Activated CD8-positive, alpha-beta memory T cell treated with anti-CD3 and anti-CD28 coated beads for 1 hour (primary cell): ENCODE measurements around the gene PRR15L.
"Not testable (repeated sequence)": the region's sequence is repeated elsewhere in the genome, so short reads cannot be mapped to it uniquely, and the experiment has no call there.

Experiments used
- DNase-seq, 2 donors: peaks; one replicate each; pipeline ENCODE4 v3.0.0-alpha.2; 2020; ENCODE audit warnings: low read depth in 1 of 2; ENCODE audit errors: extremely low read depth in 1 of 2

The PRR15L gene

DNA sequence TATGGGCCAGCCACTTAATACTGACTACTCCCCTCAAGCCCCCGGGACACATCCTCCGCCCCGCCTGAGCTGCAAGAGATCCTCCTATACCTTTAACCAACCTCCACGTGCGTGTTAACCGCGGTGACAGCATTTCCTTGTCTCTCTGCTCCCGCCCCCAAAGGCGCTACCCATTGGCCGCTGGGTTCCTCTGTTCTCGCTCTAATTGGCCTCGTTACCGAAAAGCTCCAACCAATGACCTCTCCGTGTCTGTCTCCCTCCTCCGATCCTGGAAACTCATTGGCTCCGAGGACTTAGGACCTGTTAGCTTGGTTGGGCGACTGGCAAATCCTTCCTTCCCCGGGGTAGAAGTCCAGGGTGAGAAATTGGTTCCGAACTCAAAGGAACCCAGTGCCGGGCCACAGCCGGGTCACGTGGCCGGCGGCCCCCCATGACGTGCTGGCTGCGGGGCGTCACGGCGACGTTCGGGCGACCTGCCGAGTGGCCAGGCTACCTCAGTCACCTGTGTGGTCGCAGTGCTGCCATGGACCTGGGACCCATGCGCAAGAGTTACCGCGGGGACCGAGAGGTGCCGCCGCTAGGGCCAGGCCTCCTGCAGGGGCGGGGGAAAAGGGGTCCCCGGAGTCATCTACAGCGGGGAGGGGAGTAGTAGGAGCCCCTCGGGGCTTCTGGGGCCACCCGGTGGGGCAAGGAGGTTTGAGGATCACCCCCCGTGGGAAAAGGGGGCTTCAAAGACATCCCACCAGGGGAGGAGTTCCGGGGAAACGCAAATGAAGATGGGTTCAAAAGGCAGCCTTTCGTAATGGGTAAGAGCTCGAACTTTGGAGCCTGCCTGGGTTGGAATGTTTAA lies 16.2 kb downstream of the PRR15L start, which contains the start of gene PNPO:
Gene PNPO, plus strand, starts transcription at position 326 of the 850 bp plus-strand sequence. Its CDS starts 105 bp downstream, at position 431.
- DNase-seq = peak; percentile 80 to 85

DNA sequence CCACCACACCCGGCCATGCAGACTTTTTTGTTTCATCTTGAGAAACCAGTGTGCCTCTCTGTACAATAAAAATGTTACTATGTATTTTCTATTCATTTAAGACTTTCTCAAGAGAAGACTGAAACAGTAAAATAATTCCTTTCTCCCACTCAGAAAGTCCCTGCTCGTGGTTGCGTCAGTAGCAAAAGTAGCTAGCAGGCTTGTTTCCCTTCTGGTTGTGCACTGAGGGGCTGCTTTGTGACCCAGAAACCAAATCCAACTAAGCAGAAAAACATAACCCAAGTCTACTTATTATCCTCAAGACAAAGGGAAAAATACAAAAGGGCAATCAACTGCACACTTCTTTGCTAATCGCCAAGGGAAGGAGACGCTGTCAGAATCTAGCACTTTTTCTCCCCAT lies 19.7 kb downstream of the PRR15L start:
- DNase-seq = no peak

DNA sequence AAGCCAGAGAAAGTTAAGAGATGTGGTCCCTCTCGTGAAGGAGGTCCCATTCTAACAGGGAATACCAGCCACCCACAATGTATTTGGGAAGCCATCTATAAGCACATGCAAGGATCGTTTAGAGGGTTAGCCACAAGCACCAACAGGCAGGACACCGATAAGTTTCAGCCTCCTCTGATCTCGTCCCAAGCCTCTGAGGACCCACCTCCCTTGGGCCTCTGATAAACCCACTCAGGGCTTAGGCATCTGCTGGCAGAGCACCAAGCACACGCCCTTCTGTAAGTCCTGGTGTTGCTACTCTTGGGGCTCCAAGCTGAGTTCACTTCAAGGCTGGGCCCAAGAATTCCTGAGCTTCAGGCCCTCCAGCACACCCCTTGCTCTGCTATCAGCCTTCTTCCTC lies 21.7 kb downstream of the PRR15L start:
- no peak for DNase-seq

DNA sequence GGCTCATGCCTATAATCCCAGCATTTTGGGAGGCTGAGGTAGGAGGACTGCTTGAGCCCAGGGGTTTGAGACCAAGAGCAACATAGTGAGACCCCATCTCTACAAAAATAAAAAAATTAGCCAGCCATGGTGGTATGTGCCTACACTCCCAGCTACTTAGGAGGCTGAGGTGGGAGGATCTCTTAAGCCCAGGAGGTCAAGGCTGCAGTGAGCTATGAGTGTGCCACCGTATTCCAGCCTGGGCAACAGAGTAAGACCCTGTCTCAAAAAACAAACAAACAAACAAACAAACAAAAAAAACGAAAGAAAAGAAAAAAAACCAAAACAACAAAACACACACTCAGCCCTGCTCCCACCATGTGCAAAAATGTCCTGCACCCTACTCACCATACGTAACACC lies 22.2 kb downstream of the PRR15L start:
- DNase-seq = not testable (repeated sequence)

DNA sequence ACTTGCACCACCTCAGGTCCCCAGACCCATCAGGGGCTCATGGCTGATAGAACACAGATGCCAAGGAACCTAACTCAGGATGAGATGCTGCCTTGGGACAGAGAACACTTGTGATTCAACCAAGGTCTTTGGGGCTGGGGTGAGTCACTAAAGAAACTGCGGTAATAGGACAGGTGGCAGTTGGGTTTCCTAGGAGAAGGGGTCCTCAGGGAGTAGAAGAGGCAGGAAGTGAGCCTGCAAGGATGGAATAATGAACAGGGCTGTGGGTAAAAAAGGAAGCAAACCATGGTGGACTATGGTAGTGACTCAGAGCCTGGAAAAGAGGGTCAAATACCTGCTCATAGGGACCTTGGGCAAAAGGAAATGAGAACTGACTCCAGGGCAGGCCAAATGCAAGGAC lies 22.8 kb downstream of the PRR15L start:
- DNase-seq = no peak

DNA sequence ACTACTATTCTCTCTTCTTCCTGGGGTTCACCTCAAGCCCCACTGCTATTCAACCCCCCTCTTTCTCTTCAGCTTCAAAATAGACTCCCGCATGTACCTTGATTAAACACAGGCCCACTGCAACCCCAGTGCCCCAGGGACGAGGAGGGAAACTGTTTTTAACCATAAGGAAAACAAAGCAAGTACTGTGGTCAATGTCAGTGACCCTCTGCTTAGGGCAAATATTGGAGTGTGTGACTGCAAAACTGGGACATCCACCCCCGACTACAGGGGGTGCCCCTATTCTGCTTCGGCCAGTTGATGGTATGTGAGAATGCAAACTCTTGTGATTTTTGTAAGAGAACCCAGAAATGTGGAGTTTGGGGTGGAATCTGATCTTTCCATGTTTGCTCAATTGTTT lies 25.8 kb downstream of the PRR15L start:
- DNase-seq = no peak

DNA sequence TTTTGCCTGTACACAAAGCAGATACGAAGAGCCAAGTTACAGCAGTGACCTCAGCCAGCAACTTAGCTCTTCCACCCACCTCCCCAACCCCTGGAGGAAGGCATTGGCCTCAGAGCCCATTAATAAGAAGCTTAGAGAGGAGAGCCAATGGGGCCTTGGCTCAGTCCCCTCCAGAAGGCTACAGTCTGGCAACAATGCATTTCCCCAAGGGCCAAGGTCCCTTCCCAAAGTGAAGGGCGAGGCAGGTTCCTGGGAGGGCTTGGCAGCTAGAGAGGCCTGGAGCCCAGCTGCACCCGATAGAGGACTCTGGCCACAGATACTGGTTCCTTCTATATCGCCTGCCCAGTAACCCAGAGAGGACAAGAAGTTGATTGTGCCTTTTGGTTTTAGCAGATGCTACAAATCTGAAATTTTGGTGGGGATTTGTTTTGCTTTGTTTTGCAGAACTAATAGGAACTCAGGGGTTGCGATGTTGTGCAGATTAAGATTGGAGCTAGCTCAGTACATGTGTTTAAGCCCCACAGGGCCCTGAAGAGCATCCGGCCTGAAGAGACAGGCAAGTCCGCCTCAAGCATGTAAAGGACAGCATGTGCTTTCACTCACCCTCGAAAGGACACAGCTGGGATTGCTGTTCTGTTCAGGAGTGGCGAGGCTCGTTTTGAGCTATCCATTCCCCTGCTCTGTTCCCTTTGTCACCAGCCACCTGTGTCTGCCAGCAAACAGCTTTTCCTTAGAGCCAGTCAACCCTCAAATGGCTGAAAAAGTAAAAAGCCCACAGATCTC lies 28.3 kb downstream of the PRR15L start:
- DNase-seq = no peak

DNA sequence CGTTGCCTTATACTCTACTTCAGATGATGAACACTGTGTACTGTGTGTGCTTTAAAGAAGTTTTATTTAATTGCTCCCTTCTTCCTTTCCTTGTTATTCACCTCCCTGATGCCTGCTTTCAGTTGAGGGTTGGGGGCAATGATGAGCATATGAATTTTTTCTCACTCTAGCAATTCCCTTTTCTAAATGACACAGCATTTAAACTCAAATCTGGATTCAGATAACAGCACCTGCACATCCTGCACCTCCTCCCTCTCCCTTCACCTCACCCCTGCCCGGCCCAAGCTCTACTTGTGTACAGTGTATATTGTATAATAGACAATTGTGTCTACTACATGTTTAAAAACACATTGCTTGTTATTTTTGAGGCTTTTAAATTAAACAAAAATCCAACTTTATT lies 29.3 kb downstream of the PRR15L start:
- no peak for DNase-seq

DNA sequence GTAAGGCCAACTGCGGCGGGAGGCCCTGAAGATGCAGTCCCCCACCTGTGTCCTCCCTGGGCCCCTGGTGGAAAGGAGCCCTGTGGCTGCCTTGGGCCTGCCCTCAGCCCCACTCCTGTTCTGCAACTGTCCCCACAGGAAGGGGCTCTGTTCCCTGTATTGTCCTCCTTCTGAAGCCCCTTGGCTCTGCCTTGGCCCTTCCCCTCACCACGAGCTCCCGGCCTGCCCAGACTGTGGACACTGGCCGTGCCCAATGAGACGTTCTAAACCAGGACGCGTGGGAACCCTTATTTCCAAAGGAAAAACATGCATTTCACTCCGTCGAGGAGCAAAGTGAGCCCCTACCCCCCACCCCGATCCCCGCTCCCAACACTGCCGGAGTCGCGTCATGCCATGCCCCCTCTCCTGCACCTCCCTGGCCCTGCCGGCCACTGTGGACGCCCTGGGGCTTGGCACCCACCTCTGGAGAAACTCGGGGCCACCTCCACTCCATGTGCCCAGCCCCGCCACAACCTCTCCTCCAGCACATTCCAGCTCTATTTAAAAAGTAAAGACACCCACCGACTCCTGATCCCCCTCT lies 29.8 kb downstream of the PRR15L start:
- no peak for DNase-seq

DNA sequence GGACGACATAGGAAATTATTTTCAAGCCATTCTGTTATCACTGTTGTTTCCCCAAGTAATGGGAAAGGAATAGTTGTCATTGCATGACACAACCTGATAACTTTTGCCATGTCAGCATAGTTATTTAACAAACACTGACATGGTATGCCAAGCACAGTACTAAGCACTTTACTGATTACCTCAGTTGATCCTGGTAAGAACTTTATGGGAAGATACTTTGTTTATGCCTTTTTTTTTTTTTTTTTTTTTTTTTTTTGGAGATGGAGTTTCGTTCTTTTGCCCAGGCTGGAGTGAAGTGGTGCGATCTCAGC lies 32.0 kb downstream of the PRR15L start:
- no peak for DNase-seq

DNA sequence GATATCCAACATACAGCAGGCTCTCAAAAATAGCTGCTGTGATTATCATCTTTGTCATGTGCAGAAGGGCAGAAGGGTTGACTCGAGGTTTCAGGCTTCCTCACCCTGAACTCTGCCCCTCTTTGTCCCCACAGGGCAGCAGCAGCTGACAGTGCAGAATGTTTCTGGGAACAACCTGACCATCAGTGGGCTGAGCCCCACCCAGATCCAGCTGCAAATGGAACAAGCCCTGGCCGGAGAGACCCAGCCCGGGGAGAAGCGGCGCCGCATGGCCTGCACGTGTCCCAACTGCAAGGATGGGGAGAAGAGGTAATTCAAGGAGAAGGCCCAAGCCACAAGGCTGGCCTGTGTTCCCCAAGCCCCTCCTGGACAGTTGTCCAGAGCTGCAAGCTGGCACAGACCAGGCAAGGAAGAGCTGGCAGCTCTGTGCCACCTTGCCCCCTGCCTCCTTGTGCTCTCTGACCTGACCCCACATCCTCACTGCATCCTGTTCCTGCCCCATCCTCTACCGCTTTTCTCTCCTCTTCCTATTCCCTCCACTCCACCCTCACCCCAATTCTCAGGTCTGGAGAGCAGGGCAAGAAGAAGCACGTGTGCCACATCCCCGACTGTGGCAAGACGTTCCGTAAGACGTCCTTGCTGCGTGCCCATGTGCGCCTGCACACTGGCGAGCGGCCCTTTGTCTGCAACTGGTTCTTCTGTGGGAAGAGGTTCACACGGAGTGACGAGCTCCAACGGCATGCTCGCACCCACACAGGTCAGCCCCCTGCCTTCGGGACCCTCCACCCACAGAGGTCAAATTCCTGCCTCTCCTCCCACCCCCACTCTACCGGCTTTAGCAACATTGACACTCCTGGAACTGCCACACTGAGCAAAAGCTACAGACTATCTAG lies 32.7 kb downstream of the PRR15L start:
- DNase-seq = no peak

DNA sequence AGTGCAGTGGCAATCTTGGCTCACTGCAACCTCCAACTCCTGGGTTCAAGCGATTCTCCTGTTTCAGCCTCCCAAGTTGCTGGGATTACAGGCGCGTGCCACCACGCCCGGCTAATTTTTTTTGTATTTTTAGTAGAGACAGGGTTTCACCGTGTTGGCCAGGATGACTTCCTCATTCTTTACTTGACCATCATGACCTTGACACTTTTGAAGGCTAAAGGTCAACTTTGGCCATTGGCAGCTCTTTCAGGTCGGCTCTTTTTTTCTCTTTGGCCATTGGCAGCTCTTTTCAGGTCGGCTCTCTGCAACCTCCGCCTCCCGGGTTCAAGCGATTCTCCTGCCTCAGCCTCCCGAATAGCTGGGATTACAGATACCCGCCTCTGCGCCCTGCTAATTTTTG lies 37.8 kb downstream of the PRR15L start:
- not testable (repeated sequence) for DNase-seq

DNA sequence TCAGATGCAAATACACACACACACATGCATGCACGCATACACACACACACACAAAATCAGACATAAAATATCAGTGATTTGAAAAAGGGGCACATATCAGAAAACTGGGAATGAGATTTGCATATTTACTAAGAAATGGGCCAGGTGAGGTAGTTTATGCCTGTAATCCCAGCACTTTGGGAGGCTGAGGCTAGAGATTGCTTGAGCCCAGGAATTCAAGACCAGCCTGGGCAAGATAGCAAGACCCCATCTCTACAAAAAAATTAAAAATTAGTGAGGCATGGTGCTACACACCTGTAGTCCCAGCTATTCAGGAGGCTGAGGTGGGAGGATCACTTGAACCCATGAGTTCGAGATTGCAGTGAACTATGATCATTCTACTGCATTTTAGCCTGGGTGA lies 38.7 kb downstream of the PRR15L start:
- DNase-seq = no peak

DNA sequence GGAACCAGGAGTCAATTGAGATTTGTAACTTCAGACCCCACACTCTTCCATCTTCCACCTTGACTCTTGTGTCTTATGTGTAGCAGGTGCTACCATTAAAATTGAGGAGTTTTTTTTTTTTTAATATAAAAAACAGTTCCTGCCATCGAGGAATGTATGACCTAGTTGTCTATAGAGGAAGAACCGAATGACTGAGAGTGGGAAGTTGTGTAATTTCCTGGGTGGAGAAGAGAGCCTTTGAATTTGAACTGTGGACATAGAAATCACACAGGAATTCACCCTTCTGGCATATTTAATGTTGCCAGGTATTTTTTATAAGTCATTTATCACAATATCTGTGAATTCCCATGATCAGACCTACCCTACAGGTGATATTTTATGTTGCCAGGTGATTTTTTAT lies 39.7 kb downstream of the PRR15L start:
- no peak for DNase-seq

DNA sequence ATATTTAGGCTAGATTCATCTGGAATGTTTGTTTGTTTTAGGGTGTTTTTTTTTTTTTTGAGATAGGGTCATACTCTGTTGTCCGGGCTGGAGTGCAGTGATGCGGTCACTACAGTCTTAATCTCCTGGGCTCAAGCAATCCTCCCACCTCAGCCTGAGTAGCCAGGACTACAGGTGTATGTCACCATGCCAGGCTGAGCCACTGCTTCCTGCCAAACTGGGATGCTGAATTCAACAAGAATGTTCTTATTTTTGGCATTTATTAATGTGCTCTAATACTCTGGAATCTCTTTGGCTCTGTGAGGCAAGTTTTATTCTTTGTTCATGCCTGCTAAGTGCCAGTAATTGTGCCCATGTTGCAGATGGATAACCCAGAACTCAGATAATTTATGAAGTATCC lies 40.1 kb downstream of the PRR15L start:
- no peak for DNase-seq

DNA sequence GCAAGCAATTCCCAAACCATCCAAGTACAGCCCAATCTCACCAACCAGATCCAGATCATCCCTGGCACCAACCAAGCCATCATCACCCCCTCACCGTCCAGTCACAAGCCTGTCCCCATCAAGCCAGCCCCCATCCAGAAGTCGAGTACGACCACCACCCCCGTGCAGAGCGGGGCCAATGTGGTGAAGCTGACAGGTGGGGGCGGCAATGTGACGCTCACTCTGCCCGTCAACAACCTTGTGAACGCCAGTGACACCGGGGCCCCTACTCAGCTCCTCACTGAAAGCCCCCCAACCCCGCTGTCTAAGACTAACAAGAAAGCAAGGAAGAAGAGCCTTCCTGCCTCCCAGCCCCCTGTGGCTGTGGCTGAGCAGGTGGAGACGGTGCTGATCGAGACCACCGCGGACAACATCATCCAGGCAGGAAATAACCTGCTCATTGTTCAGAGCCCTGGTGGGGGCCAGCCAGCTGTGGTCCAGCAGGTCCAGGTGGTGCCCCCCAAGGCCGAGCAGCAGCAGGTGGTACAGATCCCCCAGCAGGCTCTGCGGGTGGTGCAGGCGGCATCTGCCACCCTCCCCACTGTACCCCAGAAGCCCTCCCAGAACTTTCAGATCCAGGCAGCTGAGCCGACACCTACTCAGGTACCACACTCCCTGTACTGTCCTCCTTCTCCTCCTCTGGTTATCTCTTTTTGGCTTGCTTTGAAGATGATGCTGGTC lies 41.0 kb downstream of the PRR15L start:
- no peak for DNase-seq

DNA sequence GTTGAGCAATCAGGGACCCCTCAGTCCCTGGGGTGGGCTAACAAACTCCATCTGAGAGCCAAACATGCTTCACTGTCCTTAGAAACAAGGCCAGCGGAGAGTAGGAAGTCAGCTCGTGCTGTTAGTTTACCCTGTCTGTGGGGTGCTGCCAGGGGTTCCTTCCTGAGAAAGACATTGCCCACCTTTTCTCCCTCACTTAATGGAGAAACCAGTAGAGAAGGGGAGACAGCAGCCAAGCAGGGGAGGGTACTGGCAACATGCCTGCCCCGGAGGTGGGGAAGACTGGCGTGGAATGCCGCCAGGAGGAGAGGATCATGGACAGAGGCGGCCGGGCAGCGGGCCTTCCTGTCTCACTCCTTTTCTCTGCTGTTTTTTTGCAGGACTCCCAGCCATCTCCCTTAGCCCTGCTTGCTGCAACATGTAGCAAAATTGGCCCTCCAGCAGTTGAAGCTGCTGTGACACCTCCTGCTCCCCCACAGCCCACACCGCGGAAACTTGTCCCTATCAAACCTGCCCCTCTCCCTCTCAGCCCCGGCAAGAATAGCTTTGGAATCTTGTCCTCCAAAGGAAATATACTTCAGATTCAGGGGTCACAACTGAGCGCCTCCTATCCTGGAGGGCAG lies 41.8 kb downstream of the PRR15L start:
- DNase-seq = no peak

DNA sequence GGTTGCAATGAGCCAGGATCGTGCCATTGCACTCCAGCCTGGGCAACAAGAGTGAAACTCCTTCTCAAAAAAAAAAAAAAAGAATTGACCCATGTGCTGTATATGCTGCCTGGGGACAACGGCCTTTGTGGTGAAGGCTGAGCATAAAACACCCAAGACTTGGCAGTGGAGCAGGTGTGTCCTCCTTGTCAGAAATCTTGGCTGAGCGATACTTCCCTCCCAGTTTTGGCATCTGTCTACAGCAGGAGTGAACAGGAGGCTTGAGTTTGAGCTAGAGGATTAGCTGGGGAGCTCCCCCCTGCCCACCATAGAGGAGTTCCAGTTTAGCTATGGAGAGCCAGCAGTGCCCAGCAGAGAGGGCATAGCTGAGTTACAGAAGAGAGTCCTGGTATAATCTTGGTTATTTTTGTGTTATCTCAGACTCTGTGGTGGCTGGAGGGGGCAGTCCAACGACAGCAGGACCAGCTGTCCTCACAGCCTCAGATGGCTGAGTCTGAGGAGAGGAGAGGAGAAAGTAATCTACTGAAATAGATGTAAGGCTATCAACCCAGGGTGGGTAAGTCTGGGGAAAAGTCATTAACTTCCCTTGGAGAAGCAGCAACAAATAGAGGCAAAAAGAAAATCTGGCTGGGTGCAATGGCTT lies 43.3 kb downstream of the PRR15L start:
- DNase-seq = no peak

DNA sequence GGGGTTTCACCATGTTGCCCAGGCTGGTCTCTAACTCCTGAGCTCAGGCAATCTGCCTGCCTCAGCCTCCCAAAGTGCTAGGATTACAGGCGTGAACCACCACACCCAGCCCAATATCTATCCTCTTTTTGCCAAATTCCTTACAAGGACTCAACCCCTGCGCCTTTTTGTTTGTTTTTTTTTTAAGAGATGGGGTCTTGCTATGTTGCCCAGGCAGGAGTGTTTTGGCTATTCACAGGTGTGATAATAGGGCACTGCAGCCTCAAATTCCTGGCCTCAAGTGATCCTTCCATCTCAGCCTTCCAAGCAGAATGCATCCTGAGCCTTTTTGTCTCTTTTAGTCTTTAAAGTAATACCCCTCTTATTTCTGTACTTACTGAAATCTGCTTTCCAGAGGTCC lies 44.6 kb downstream of the PRR15L start:
- no peak for DNase-seq
